NB4 (cell line): ENCODE results near the gene ANKRD6.

ENCODE experiments used
- CTCF ChIP-seq: IDR thresholded peaks from one replicate; pipeline ENCODE4 v1.5.1; 2012; ENCODE audit warnings: low read depth, low read length
- MAX ChIP-seq: IDR thresholded peaks from 2 replicates; pipeline ENCODE4 v1.6.1; 2011; ENCODE audit warnings: low read depth, low read length
- POLR2A ChIP-seq: IDR thresholded peaks from 2 replicates; pipeline ENCODE4 v1.6.1; 2011; ENCODE audit warnings: mild to moderate bottlenecking; ENCODE audit not compliant: insufficient read length; ENCODE audit errors: extremely low read depth

GRCh38 chr6:89655122-89655521 lies 222.2 kb downstream of the ANKRD6 start:
- TF ChIP-seq POLR2A (no peak), CTCF (no peak), MAX (no peak)
